K562 (cell line): Measurements from ENCODE around the gene CNOT4. TPM values are rescaled to one million over a fixed set of nuclear protein-coding genes. Genes with fewer than 3 reads are reported as not detected.

ENCODE experiments used
- AFF4 ChIP-seq: sonication (generic); formaldehyde crosslinking; IDR thresholded peaks from 2 replicates; pipeline ENCODE4 v1.8.0; 2023; ENCODE audit warnings: mild to moderate bottlenecking, missing genetic modification reagents
- MGA ChIP-seq: fragments of 450-650 bp; IDR thresholded peaks from 2 replicates; pipeline ENCODE4 v1.6.1; 2016; ENCODE audit warnings: mild to moderate bottlenecking, moderate library complexity
- ZFP30 ChIP-seq: fragments of 250-450 bp; sonication (Bioruptor Pico); IDR thresholded peaks from 2 replicates; pipeline ENCODE4 v1.8.0; 2022; ENCODE audit warnings: moderate library complexity, mild to moderate bottlenecking, inconsistent platforms, borderline replicate concordance
- polyA plus RNA-seq, 8 experiments: library from polyadenylated mRNA; depleted of rRNA in 4 of 8; stranded (reverse) in 5 of 8; unstranded in 3 of 8; fragments of >200 nt; fragmentation: Nextera tagmentation in 2 of 8; fragmentation: Illumina TruSeq in 1 of 8; extraction: Ambion mirVana in 2 of 8; extraction: Trizol in 1 of 8; gene quantifications; 2 replicates each; pipeline versions ENCODE4 v1.2.1 to v1.2.3, GENCODE V29; 2011 to 2014; ENCODE audit warnings: inconsistent platforms in 1 of 8, missing spikeins in 1 of 8
- total RNA-seq, 7 experiments: library from RNA; depleted of rRNA in 6 of 7; stranded (reverse); fragments of >200 nt in 6 of 7; fragmentation: Illumina TruSeq in 2 of 7; extraction: Trizol in 2 of 7; gene quantifications; 2 replicates each; pipeline versions ENCODE4 v1.2.1 to v1.2.3, GENCODE V29; 2011 to 2021; ENCODE audit warnings: low replicate concordance in 1 of 7

The CNOT4 gene
- total and polyA plus RNA-seq, 9 of the 15 experiments (the other 6 are each of a cell fraction or from before 2014, with no cell fraction given) = 8.6 to 24.1 (median 15.4) TPM

- no peak for TF ChIP-seq MGA
- TF ChIP-seq ZFP30 (CRISPR knock-in tag) = no peak
- no peak for TF ChIP-seq AFF4 (CRISPR knock-in tag)
- TF ChIP-seq, all 486 proteins: peak for 7
These were observed 102.0 kb downstream of the CNOT4 start (continued) for GRCh38 chr7:135407884-135408283.
